ENCODE results near the gene GNAI2.

Gene GNAI2

DNA sequence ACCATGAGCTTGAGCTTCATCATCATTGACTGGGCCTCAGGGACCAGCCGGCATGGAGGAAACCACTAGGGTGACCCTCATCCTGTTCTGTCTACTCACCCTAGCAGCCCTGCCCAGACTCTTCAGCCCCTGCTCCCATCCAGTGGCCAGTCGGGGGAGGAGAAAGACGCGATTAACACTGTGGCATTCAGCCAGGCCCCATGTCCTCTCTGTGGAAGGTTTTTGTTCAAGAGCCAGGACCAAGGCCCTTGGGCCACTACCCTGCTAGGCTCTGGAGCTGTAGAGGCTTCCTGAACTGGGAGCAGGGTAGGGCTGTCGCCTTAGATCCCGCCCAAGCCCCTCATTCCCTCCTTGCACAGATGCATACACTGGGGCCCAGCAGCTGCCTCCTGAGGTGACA, 15.9 kb upstream of the GNAI2 start:
- no peak for DNase-seq (ENCODE audit: extremely low spot score)
- no peak for TF ChIP-seq FOXM1 (IDR thresholded peaks at IDR 0.05; ENCODE audit: borderline replicate concordance)
- TF ChIP-seq TARDBP (IDR thresholded peaks at IDR 0.05), result no peak
- TF ChIP-seq SP1 (IDR thresholded peaks at IDR 0.05), result no peak
- no peak for TF ChIP-seq ELF4 (IDR thresholded peaks at IDR 0.05)
- no peak for TF ChIP-seq ARNT (IDR thresholded peaks at IDR 0.05)
- TF ChIP-seq CTBP1 (IDR thresholded peaks at IDR 0.05; ENCODE audit: borderline replicate concordance), result no peak
- TF ChIP-seq PKNOX1 (IDR thresholded peaks at IDR 0.05), result no peak
- TF ChIP-seq HDGF (IDR thresholded peaks at IDR 0.05; ENCODE audit: borderline replicate concordance), result no peak
- TF ChIP-seq L3MBTL2 (conservative IDR thresholded peaks at IDR 0.05), result no peak
- no peak for TF ChIP-seq FOXK2 (IDR thresholded peaks at IDR 0.05)
- TF ChIP-seq FOXA1 (IDR thresholded peaks at IDR 0.05), result no peak
- no peak for TF ChIP-seq NFRKB (IDR thresholded peaks at IDR 0.05)
- no peak for TF ChIP-seq LEF1 (IDR thresholded peaks at IDR 0.05; ENCODE audit: borderline replicate concordance)
- TF ChIP-seq ZNF384 (IDR thresholded peaks at IDR 0.05), result no peak
- no peak for TF ChIP-seq BHLHE40 (IDR thresholded peaks at IDR 0.05; ENCODE audit: borderline replicate concordance)
- no peak for TF ChIP-seq SUZ12 (IDR thresholded peaks at IDR 0.05)
- ChIA-PET POLR2A (interaction anchor here (0.5 kb wide), 1 partner anchor 118 kb away, joined by 3 read pairs; no protein-coding TSS in a partner anchor), CTCF (interaction anchor here (1.0 to 1.2 kb wide), 2 partner anchors 12 to 25 kb away, joined by 4 to 7 read pairs; no protein-coding TSS in a partner anchor)

DNA sequence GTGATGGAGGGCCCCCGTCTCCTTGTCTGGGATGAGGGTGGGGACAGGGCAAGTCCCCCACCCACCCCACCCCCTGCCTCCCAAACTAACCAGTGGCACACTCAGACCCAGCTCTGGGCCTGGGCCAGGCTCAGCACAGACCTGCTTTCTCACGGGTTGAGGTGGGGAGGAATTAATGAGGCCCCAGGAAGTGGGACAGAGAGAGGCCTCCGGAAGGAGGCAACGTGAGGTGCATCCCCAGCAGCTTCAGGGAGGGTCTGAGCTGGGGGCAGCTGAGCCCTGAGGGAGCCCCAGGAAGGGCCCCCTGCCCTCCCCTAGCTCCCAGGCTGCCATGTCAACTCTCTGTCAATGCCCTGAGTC, 15.0 kb upstream of the GNAI2 start:
- TF ChIP-seq BHLHE40 (IDR thresholded peaks at IDR 0.05; ENCODE audit: borderline replicate concordance) (no peak), TARDBP (IDR thresholded peaks at IDR 0.05) (no peak), SP1 (IDR thresholded peaks at IDR 0.05) (no peak), FOXA1 (IDR thresholded peaks at IDR 0.05) (no peak), NFRKB (IDR thresholded peaks at IDR 0.05) (no peak), ELF4 (IDR thresholded peaks at IDR 0.05) (no peak), CTBP1 (IDR thresholded peaks at IDR 0.05; ENCODE audit: borderline replicate concordance) (no peak), SUZ12 (IDR thresholded peaks at IDR 0.05) (no peak), L3MBTL2 (conservative IDR thresholded peaks at IDR 0.05) (no peak), HDGF (IDR thresholded peaks at IDR 0.05; ENCODE audit: borderline replicate concordance) (no peak), ZNF384 (IDR thresholded peaks at IDR 0.05) (no peak), PKNOX1 (IDR thresholded peaks at IDR 0.05) (no peak), LEF1 (IDR thresholded peaks at IDR 0.05; ENCODE audit: borderline replicate concordance) (no peak), FOXM1 (IDR thresholded peaks at IDR 0.05; ENCODE audit: borderline replicate concordance) (no peak), ARNT (IDR thresholded peaks at IDR 0.05) (no peak), FOXK2 (IDR thresholded peaks at IDR 0.05) (no peak)
- no peak for DNase-seq (ENCODE audit: extremely low spot score)
- ChIA-PET POLR2A (interaction anchor here (1.1 kb wide), 1 partner anchor 19 kb away, joined by 3 read pairs; no protein-coding TSS in a partner anchor), CTCF (interaction anchor here (0.6 to 1.9 kb wide), 4 partner anchors 16 to 98 kb away, joined by 3 to 7 read pairs (median 5); partner anchors contain the start of gene SLC38A3)

DNA sequence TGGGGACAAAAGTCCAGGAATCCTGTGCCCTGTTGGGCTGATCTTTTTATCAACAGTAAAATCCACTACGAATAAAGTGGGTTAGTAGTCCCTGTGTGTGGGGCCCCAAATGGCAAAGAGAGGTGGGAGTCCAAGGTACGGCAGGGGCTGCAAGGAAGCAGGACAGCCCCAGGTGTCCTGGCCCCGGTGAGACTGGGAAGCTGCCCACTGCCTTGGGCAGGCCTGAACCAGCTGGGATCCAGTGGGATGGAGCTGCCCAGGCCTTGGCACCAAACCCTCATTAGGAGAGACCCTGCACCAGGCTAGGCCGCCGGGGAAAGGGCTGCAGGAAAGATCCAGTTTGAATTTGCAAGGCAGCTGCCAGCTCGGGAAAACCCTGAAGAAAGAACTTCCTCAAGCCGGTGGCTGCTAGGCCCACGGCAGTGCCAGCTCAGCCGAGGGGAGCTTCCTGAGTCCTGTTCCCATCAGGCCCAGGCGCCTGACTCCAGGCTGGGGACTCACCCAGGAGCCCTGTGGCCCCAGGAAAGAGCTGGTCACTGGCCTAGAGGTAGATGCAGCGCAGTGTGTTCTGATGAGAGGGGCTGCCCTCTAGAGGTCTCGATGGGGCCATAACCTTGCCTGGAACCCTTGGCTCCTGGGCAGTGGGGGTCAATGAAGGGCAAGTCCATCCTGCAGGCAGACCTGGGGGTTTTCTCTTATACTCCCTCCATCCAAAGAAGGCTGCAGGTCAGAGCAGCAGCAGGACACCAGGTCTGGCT, 14.4 kb upstream of the GNAI2 start:
- TF ChIP-seq SP1 (IDR thresholded peaks at IDR 0.05) (no peak), FOXK2 (IDR thresholded peaks at IDR 0.05) (no peak), ZNF384 (IDR thresholded peaks at IDR 0.05) (no peak), BHLHE40 (IDR thresholded peaks at IDR 0.05; ENCODE audit: borderline replicate concordance) (no peak), CTBP1 (IDR thresholded peaks at IDR 0.05; ENCODE audit: borderline replicate concordance) (no peak), TARDBP (IDR thresholded peaks at IDR 0.05) (no peak), L3MBTL2 (conservative IDR thresholded peaks at IDR 0.05) (no peak)
- POLR2A ChIA-PET, result interaction anchor here (1.1 to 1.2 kb wide), 2 partner anchors 11 to 19 kb away, joined by 3 to 4 read pairs; no protein-coding TSS in a partner anchor
- CTCF ChIA-PET, result interaction anchor here (0.9 to 1.9 kb wide), 2 partner anchors 17 to 27 kb away, joined by 3 to 7 read pairs; partner anchors contain the start of gene SLC38A3
- DNase-seq (ENCODE audit: extremely low spot score), result no peak

DNA sequence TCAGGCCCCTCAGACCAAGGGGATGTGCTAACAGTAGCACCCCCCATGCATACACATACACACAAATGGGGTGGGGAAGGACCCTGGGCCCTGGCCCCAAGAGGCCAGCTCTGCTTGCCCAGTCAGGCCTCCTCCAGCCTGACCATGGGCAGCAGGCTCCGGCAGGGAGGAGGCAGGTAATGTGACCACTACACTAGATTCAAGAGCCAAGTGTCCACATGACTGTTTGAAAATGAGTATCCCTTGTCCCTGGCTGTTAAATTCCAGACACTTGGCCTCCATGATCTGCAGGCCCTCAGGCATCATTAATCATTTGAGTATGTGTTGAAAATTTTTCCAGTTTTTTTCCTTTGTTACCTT, 13.9 kb upstream of the GNAI2 start:
- TF ChIP-seq LEF1 (IDR thresholded peaks at IDR 0.05; ENCODE audit: borderline replicate concordance), result no peak
- TF ChIP-seq L3MBTL2 (conservative IDR thresholded peaks at IDR 0.05), result no peak
- TF ChIP-seq BHLHE40 (IDR thresholded peaks at IDR 0.05; ENCODE audit: borderline replicate concordance), result no peak
- no peak for TF ChIP-seq FOXM1 (IDR thresholded peaks at IDR 0.05; ENCODE audit: borderline replicate concordance)
- no peak for DNase-seq (ENCODE audit: extremely low spot score)
- CTCF ChIA-PET, result interaction anchor here (1.9 kb wide), 1 partner anchor 28 kb away, joined by 7 read pairs; no protein-coding TSS in a partner anchor
- POLR2A ChIA-PET, result interaction anchor here (1.1 to 1.2 kb wide), 2 partner anchors 12 to 20 kb away, joined by 3 to 4 read pairs; no protein-coding TSS in a partner anchor

DNA sequence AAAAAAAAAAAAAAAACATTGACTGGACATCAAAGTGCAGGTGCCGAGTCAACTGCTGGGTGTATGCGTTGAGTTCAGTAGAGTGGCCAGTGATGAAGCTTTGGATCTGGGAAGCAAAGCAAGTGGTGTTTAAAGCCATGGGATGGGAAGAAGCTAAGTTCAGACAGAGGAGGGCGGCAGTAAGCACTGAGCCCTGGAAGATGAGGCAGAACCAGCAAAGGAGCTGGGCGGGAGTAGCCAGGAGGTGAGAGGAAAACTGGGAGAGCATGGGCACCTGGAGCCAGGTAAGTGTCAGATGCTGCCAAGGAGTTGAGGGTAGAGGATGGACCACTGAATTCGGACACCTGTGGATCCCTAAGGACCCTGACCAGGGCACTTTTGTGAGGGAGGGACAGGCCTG, 11.4 kb upstream of the GNAI2 start:
- ChIA-PET POLR2A (interaction anchor here (0.7 to 0.8 kb wide), 2 partner anchors 20 to 30 kb away, joined by 3 to 4 read pairs; no protein-coding TSS in a partner anchor), CTCF (interaction anchor here (0.6 to 3.3 kb wide), 4 partner anchors 13 to 35 kb away, joined by 5 to 35 read pairs (median 11); no protein-coding TSS in a partner anchor)
- no peak for DNase-seq (ENCODE audit: extremely low spot score)
- TF ChIP-seq L3MBTL2 (conservative IDR thresholded peaks at IDR 0.05) (no peak), TARDBP (IDR thresholded peaks at IDR 0.05) (no peak)

- ChIA-PET POLR2A (interaction anchor here (1.3 to 3.1 kb wide), 7 partner anchors 8 to 110 kb away, joined by 3 to 18 read pairs (median 7); no protein-coding TSS in a partner anchor), CTCF (interaction anchor here (0.6 to 4.5 kb wide), 12 partner anchors 9 to 107 kb away, joined by 3 to 35 read pairs (median 3); partner anchors contain the start of gene LSMEM2)
- DNase-seq (ENCODE audit: extremely low spot score), result peak; percentile 29
These were observed 9.1 kb upstream of the GNAI2 start for GRCh38 chr3:50226888-50227389.

More at GRCh38 chr3:50226888-50227389, 9.1 kb upstream of the GNAI2 start:
- TF ChIP-seq HDGF (IDR thresholded peaks at IDR 0.05; ENCODE audit: borderline replicate concordance) (no peak), L3MBTL2 (conservative IDR thresholded peaks at IDR 0.05) (peak; percentile 92), NFRKB (IDR thresholded peaks at IDR 0.05) (no peak), PKNOX1 (IDR thresholded peaks at IDR 0.05) (no peak)
